ENCODE results near the gene GJA4.
"Not testable (repeated sequence)": the region's sequence is repeated elsewhere in the genome, so short reads cannot be mapped to it uniquely, and the experiment has no call there.

GJA4 gene

DNA sequence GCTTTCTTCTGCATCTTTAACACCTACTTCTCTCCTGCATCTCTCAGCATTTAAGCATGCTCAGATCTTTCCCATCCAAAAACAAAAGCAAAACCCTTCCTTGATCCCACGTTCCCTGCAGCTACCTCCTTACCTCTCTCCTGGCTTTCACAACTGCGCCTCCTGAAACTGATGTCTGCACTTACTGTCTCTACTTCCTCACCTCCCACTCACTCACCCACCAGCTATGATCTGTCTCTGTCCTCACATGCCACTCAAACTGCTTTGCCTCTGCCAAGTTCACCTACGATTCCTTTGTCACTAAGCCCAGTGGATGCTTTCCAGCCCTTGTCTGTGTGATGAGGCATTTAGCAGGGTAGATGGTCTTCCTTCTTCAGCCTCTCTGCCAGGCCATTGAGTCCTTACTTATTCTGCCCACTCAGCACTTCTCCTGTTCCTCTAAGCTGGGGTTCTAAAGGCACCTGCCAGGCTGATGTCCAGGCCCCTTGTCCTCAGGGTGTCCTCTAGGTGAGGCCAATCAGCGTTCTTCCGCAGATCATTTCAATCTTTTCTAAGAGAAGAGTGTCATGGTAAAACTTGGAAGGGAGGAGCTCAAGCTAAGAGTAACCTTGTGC, 21.8 kb upstream of the GJA4 start:
- DNase-seq, result no peak

- no peak for DNase-seq
Measured at GRCh38 chr1:34771573-34772371, 21.0 kb upstream of the GJA4 start.

DNA sequence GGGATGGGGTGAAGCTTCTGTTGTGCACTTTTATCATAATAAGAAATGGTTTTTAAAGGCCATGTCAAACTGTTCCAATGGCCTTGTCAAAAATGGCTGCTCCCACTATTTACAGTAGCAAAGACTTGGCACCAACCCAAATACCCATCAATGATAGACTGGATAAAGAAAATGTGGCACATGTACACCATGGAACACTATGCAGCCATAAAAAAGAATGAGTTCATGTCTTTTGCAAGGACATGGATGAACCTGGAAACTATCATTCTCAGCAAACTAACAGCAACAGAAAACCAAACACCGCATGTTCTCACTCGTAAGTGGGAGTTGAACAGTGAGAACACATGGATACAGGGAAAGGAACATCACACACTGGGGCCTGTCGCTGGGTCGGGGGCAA, 19.7 kb upstream of the GJA4 start:
- DNase-seq, result not testable (repeated sequence)

DNA sequence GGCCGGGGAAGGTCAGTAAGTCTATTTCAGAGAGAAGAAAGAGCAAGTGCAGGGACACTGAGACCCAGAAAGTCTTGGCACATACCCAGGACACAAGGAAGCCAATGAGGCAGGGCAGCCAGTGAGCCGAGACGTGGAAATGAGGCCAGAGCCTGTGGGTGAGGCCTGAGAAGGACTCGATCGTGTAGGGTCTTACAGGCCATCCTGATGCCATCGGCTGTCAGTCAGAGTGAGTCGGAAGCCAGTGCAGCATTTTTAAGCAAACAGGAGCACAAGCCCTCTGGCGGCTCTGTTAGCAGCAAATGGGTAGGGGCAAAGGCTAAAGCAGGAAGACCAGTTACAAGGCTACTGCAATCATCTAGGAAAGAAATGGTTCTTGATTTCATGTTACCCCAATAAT, 17.8 kb upstream of the GJA4 start:
- DNase-seq, result no peak

DNA sequence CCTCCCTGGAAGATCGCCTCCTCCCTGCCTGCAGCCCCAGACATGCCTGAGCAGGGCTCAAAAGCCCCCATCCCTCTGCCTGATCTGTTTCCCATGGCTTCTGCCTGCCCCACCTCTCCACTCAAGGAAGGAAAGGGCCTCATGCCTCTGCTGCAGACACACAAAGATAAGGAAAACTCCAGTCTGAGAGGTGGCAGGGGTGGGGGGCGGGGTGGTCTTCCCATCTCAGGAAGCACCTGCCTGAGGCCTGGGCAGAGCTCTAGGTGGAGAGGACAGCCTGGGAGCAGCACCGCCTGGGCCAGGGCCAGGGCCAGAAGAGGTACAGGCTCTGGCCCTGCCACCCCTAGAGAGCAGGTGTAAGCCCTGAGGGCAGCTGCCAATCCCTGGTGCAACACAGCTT, 15.9 kb upstream of the GJA4 start:
- DNase-seq, result no peak

DNA sequence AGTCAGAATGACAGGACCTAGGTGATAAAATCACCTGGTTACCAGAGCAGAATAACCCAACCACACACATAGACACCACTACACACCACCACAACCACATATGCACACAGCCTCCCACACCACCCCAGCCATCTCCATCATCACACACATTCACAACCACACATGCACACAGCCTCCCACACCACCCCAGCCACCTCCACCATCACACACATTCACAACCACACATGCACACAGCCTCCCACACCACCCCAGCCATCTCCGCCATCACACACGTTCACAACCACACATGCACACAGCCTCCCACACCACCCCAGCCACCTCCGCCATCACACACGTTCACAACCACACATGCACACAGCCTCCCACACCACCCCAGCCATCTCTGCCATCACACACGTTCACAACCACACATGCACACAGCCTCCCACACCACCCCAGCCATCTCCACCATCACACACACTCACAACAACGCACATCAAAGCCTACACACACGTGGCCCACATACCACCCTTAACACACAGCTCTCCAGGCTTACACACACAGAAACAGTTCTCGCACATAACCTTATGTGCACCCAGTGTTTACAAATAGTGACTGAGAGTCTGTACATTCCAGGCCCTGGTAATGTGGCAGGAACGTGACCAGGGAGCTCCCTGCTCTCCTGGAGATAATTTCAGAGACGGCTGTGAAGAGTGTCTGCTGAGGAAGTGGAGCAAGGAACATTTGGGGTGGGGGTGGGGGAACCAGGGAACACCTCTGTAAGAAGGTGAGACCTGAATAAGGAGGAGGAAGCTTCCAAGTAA, 15.1 kb upstream of the GJA4 start:
- no peak for DNase-seq

- no peak for DNase-seq
Measured at GRCh38 chr1:34778381-34778780, 14.4 kb upstream of the GJA4 start.

DNA sequence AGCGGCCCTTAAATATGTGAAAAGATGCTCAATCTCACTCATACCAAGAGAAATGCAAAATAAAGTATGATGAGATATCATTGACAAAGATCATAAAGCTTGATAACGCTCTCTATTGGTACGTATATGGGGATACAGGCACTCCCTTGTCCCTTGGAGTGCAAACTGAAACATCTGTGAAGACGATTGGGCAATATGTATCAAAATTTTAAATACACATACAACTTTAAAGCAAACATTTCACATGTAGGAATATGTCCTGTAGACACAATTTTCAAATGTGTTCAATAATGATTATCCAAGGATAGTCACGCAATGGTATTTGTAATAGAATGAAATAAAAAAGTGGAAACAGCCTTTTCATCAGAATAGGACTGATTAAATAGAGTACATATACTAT, 13.8 kb upstream of the GJA4 start:
- no peak for DNase-seq

GRCh38 chr1:34779526-34779925, 13.3 kb upstream of the GJA4 start:
- no peak for DNase-seq

GRCh38 chr1:34779962-34780361, 12.8 kb upstream of the GJA4 start:
- DNase-seq, result no peak

DNA sequence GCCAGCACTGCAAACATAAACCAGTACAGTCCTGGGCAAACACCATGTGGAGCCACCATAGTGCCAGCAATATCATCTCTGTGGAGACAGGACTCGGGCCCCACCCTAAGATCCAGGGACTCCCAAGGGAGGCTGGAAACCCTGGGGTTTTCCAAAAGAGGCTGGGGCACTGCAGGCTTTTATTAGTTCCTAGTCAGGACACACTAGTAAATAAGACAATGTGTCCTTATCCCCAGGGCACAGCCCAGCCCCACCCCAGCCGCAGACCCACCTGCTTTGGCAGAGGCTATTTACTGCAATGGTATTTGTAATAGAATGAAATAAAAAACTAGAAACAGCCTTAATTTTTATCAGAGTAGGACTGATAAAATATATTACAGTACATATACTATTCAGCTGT, 12.3 kb upstream of the GJA4 start:
- DNase-seq, result no peak

DNA sequence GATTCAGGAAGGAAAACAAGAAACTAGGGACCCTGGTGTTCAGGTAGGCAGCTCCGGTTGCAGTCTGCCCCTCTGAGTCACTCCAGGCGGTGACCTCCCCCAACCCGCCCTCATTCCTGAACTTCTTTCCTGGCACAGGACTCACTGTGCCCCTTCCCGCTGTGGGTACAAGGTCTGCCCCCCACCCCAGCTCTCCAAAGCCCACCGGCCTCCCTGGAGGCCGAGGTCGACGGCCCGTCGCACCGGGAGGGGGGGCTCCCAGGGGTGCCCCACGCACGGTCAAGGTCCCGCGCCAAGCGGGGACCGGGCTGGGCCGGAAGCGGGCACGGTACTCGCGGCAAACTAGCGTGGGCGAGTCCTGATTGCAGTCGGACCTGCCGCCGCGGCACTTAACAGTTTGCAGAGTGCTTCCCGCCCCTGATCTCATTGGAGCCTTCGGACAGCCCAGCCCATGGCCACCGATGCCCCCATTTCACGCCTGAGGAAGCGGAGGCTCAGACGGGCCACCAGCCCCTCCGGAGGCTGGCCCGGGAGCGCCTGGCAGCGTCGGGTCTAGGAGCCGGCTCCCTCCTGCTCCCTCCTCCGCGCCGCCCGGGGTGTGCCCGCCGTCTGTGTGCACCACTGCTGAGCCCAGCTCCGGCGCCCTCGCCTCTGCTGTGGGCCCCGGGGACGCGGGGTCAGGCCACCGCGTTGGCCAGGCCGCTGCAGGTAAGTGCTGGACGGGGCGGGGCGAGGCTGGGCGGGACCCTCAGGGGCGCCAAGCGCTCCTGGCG, 11.5 kb upstream of the GJA4 start, which contains the start of gene GJB3:
Gene GJB3, plus strand, starts transcription at position 144 of the 773 bp plus-strand sequence. CDS start 3,549 bp downstream, outside the sequence.
- DNase-seq, result no peak

GRCh38 chr1:34781844-34782391, 10.9 kb upstream of the GJA4 start:
- no peak for DNase-seq

DNA sequence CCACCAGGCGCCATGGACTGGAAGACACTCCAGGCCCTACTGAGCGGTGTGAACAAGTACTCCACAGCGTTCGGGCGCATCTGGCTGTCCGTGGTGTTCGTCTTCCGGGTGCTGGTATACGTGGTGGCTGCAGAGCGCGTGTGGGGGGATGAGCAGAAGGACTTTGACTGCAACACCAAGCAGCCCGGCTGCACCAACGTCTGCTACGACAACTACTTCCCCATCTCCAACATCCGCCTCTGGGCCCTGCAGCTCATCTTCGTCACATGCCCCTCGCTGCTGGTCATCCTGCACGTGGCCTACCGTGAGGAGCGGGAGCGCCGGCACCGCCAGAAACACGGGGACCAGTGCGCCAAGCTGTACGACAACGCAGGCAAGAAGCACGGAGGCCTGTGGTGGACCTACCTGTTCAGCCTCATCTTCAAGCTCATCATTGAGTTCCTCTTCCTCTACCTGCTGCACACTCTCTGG, 8.0 kb upstream of the GJA4 start:
- DNase-seq, result no peak

DNA sequence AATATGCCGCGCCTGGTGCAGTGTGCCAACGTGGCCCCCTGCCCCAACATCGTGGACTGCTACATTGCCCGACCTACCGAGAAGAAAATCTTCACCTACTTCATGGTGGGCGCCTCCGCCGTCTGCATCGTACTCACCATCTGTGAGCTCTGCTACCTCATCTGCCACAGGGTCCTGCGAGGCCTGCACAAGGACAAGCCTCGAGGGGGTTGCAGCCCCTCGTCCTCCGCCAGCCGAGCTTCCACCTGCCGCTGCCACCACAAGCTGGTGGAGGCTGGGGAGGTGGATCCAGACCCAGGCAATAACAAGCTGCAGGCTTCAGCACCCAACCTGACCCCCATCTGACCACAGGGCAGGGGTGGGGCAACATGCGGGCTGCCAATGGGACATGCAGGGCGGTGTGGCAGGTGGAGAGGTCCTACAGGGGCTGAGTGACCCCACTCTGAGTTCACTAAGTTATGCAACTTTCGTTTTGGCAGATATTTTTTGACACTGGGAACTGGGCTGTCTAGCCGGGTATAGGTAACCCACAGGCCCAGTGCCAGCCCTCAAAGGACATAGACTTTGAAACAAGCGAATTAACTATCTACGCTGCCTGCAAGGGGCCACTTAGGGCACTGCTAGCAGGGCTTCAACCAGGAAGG, 7.4 kb upstream of the GJA4 start:
- DNase-seq, result no peak

DNA sequence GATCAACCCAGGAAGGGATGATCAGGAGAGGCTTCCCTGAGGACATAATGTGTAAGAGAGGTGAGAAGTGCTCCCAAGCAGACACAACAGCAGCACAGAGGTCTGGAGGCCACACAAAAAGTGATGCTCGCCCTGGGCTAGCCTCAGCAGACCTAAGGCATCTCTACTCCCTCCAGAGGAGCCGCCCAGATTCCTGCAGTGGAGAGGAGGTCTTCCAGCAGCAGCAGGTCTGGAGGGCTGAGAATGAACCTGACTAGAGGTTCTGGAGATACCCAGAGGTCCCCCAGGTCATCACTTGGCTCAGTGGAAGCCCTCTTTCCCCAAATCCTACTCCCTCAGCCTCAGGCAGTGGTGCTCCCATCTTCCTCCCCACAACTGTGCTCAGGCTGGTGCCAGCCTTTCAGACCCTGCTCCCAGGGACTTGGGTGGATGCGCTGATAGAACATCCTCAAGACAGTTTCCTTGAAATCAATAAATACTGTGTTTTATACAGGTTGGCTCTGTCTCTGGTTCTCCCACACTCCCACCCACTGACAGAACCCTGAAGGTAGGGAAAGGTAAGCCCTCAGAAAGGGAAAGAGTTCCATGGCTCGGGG, 6.8 kb upstream of the GJA4 start:
- no peak for DNase-seq

DNA sequence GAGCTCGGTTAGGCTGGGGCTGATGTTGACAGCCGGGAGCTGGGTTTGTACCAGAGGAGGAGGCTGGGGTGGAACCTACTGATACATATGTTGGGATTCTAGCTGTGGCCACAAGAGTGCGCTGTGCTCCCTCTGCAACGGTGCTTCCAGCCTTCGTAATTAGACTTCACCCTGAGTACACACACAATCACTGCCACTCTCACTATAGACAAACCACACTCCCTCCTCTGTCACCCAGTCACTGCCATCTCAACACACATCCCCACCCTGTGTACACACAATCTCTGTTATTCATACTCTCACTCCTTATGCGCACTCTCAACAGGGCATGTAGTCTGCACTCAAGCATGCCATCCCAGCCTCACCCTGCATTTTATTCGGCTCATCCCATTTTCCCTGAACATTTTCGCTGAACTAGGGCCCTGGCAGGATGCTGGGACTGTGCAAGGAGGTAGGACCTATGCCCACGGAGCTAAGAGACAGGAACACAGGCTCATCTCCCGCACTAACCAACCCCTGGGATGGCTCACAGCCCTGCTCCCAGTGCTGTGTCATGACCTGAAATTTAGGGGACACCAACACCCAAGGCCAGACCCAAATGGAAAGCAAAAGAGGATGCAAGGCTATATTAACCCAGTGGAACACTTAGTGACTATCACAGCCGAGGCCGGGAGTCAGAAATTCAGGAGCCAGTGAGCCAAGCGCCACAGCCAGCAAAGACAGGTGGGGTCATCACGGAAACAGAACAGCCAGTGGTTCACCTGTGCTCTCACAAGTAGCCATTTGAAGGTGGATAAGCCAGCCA, 6.1 kb upstream of the GJA4 start:
- no peak for DNase-seq

- no peak for DNase-seq
Measured at GRCh38 chr1:34787461-34788420, 5.1 kb upstream of the GJA4 start.

GRCh38 chr1:34790985-34791384, 1.8 kb upstream of the GJA4 start:
- DNase-seq, result no peak

DNA sequence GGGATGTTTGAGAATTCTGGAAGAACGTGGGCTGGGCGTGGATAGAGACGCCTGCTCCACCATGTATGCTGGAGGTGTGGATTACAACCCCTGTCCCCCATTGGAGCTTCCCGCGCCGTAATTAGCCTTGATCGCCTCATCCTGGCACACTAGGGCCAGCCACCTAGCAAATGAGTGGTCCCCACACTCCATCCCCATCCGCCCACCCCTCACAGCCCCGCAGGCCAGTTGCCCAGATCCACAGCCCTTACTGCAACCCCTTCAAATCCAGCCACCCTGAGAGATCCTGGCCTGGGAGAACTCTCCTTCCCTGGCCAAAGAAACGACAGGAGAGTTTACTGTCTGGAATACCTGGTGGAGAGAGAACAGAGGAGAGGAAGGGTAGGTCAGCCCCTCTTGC, 375 bp upstream of the GJA4 start:
- DNase-seq, result no peak
